H1 (cell line): ENCODE results near the gene LMTK2. TPM values are rescaled to one million over a fixed set of nuclear protein-coding genes. Genes with fewer than 3 reads are reported as not detected.

Experiments
- CTCF ChIA-PET: fragments of 300-600 bp; sonication (Branson Sonifier 250); formaldehyde crosslinking; loops from one replicate; lab custom pipeline; 2021; ENCODE audit not compliant: partially characterized antibody; lab: Charles Lee
- POLR2A ChIA-PET: fragments of 300-600 bp; sonication (Branson Sonifier 250); formaldehyde crosslinking; loops from one replicate; lab custom pipeline; 2021; ENCODE audit warnings: inconsistent platforms; ENCODE audit not compliant: partially characterized antibody; lab: Charles Lee
- DNase-seq, 2 experiments: peaks; one replicate each; pipeline versions ENCODE4 v3.0.0 to v3.0.0-alpha.2; 2010 to 2022; ENCODE audit warnings: low spot score in 2 of 2, low read depth in 1 of 2, mixed read lengths in 1 of 2
- FAIRE-seq: peaks from 2 replicates; lab custom pipeline; 2011; peaks lifted over from hg19 to GRCh38; lab: Jason Lieb, UNC
- H2AFZ ChIP-seq: 2 replicates; pipeline ENCODE4 v1.8.1; 2012; ENCODE audit warnings: low read length, inconsistent platforms
- H2AK5ac ChIP-seq: 2 replicates; pipeline ENCODE4 v1.6.1; 2013; ENCODE audit warnings: low read depth, low read length
- H2BK120ac ChIP-seq: replicated peaks from 2 replicates; pipeline ENCODE3; 2013; ENCODE audit warnings: low read depth, low read length, inconsistent platforms
- H2BK12ac ChIP-seq: 2 replicates; pipeline ENCODE4 v1.6.1; 2013; ENCODE audit warnings: low read depth, low read length
- H2BK15ac ChIP-seq: 2 replicates; pipeline ENCODE4 v1.6.1; 2013; ENCODE audit warnings: low read length
- H2BK20ac ChIP-seq: 2 replicates; pipeline ENCODE4 v1.6.1; 2013; ENCODE audit warnings: low read length
- H2BK5ac ChIP-seq: 2 replicates; pipeline ENCODE4 v1.6.1; 2013; ENCODE audit warnings: low read depth, low read length
- H3K14ac ChIP-seq: 2 replicates; pipeline ENCODE4 v1.6.1; 2013; ENCODE audit warnings: inconsistent platforms; ENCODE audit not compliant: insufficient read length
- H3K18ac ChIP-seq: 2 replicates; pipeline ENCODE4 v1.6.1; 2013; ENCODE audit warnings: low read length; ENCODE audit errors: extremely low read depth
- H3K23ac ChIP-seq: 2 replicates; pipeline ENCODE4 v1.6.1; 2013; ENCODE audit warnings: inconsistent platforms; ENCODE audit not compliant: insufficient read length
- H3K23me2 ChIP-seq: 2 replicates; pipeline ENCODE4 v1.6.1; 2013; ENCODE audit warnings: low read depth, low read length
- H3K27ac ChIP-seq: 2 replicates; pipeline ENCODE4 v1.6.1; 2011; ENCODE audit warnings: low read depth, low read length, inconsistent platforms
- H3K27me3 ChIP-seq, 4 experiments: replicated peaks in 1 of 4; 1 replicate in 1 of 4; 2 replicates in 3 of 4; pipeline versions ENCODE4 v1.6.1 to v1.8.1; 2011 to 2013; ENCODE audit warnings: low read length in 3 of 4, mild to moderate bottlenecking in 3 of 4, inconsistent platforms in 2 of 4, mixed read lengths in 2 of 4, moderate library complexity in 1 of 4; ENCODE audit not compliant: control insufficient read depth in 3 of 4, insufficient read depth in 3 of 4; ENCODE audit errors: extremely low read depth in 1 of 4
- H3K36me3 ChIP-seq, 4 experiments: 2 replicates each; pipeline versions ENCODE4 v1.6.1 to v1.8.1; 2011 to 2013; ENCODE audit warnings: mild to moderate bottlenecking in 4 of 4, low read length in 3 of 4, moderate library complexity in 2 of 4, control low read depth in 1 of 4, inconsistent platforms in 1 of 4; ENCODE audit not compliant: insufficient read depth in 4 of 4, control insufficient read depth in 2 of 4
- H3K4ac ChIP-seq: replicated peaks from 2 replicates; pipeline ENCODE3; 2013; ENCODE audit warnings: low read length, low read depth, mixed read lengths, inconsistent platforms; ENCODE audit not compliant: insufficient read length
- H3K4me1 ChIP-seq, 4 experiments: replicated peaks in 1 of 4; 1 replicate in 1 of 4; 2 replicates in 3 of 4; pipeline versions ENCODE4 v1.6.1 to v1.8.1; 2011 to 2013; ENCODE audit warnings: low read length in 3 of 4, inconsistent platforms in 2 of 4, mixed read lengths in 1 of 4; ENCODE audit not compliant: insufficient read depth in 4 of 4, control insufficient read depth in 3 of 4
- H3K4me2 ChIP-seq, 2 experiments: 2 replicates each; pipeline versions ENCODE4 v1.6.1 to v1.8.1; 2011 to 2013; ENCODE audit warnings: low read depth in 2 of 2, low read length in 2 of 2, control low read depth in 1 of 2, inconsistent platforms in 1 of 2, mild to moderate bottlenecking in 1 of 2; ENCODE audit not compliant: insufficient read depth in 1 of 2
- H3K4me3 ChIP-seq, 4 experiments: fragments of 200-600, 300-600 bp in 1 of 4; sonication (generic), shearing (Covaris generic), sonication (Bioruptor Twin) in 1 of 4; 2 replicates each; pipeline versions ENCODE4 v1.5.1 to v1.8.1; 2011 to 2016; ENCODE audit warnings: low read length in 4 of 4, low read depth in 3 of 4, control low read depth in 2 of 4, inconsistent platforms in 2 of 4, mild to moderate bottlenecking in 2 of 4, mixed read lengths in 1 of 4, moderate library complexity in 1 of 4; ENCODE audit not compliant: insufficient read depth in 2 of 4; ENCODE audit errors: extremely low read depth in 1 of 4
- H3K56ac ChIP-seq: replicated peaks from 2 replicates; pipeline ENCODE3; 2013; ENCODE audit warnings: low read depth, mild to moderate bottlenecking, mixed read lengths, low read length, inconsistent platforms; ENCODE audit not compliant: insufficient read length
- H3K79me1 ChIP-seq: 2 replicates; pipeline ENCODE4 v1.6.1; 2013; ENCODE audit warnings: low read depth, low read length, control low read depth
- H3K79me2 ChIP-seq, 2 experiments: 2 replicates each; pipeline versions ENCODE4 v1.6.1 to v1.8.1; 2012 to 2013; ENCODE audit warnings: low read length in 2 of 2, mild to moderate bottlenecking in 2 of 2, inconsistent platforms in 1 of 2; ENCODE audit not compliant: insufficient read depth in 2 of 2, control insufficient read depth in 1 of 2
- H3K9ac ChIP-seq, 4 experiments: replicated peaks in 1 of 4; 1 replicate in 1 of 4; 2 replicates in 3 of 4; pipeline versions ENCODE4 v1.6.1 to v1.8.1; 2011 to 2013; ENCODE audit warnings: low read depth in 3 of 4, low read length in 3 of 4, control low read depth in 2 of 4, mild to moderate bottlenecking in 2 of 4, moderate library complexity in 2 of 4, inconsistent platforms in 1 of 4; ENCODE audit errors: extremely low read depth in 1 of 4
- H3K9me3 ChIP-seq, 2 experiments: 2 replicates each; pipeline versions ENCODE4 v1.6.1 to v1.8.1; 2012 to 2013; ENCODE audit warnings: mild to moderate bottlenecking in 2 of 2, moderate library complexity in 2 of 2, control low read depth in 1 of 2, inconsistent platforms in 1 of 2, low read depth in 1 of 2, low read length in 1 of 2, mixed read lengths in 1 of 2; ENCODE audit not compliant: insufficient read depth in 2 of 2
- H4K20me1 ChIP-seq, 2 experiments: replicated peaks in 1 of 2; 2 replicates each; pipeline versions ENCODE3 to v1.8.1; 2011 to 2013; ENCODE audit warnings: inconsistent platforms in 2 of 2, low read length in 2 of 2, mild to moderate bottlenecking in 1 of 2; ENCODE audit not compliant: insufficient read depth in 2 of 2, control insufficient read depth in 1 of 2
- H4K5ac ChIP-seq: 2 replicates; pipeline ENCODE4 v1.6.1; 2013; ENCODE audit warnings: low read length, low read depth, mixed read lengths, inconsistent platforms; ENCODE audit not compliant: insufficient read length
- H4K8ac ChIP-seq: 2 replicates; pipeline ENCODE4 v1.8.0; 2013; ENCODE audit warnings: mild to moderate bottlenecking, moderate library complexity, low read length, inconsistent platforms; ENCODE audit not compliant: insufficient read depth; ENCODE audit errors: extremely low read depth
- H4K91ac ChIP-seq: replicated peaks from 2 replicates; pipeline ENCODE3; 2013; ENCODE audit warnings: low read length, mixed read lengths, inconsistent platforms; ENCODE audit not compliant: insufficient read length
- BCL11A ChIP-seq, 2 experiments: IDR thresholded peaks; one replicate each; pipeline ENCODE4 v1.6.1; 2011; ENCODE audit warnings: low read depth in 2 of 2, low read length in 2 of 2, mild to moderate bottlenecking in 2 of 2
- CTBP2 ChIP-seq: IDR thresholded peaks from 2 replicates; pipeline ENCODE4 v1.7.0; 2011; ENCODE audit warnings: borderline replicate concordance, mild to moderate bottlenecking, moderate library complexity, mixed read lengths, low read length; ENCODE audit not compliant: insufficient read depth, insufficient read length
- GTF2F1 ChIP-seq: IDR thresholded peaks from 2 replicates; pipeline ENCODE4 v1.6.1; 2012; ENCODE audit warnings: low read depth, low read length, improper control_type of control experiment, borderline replicate concordance
- MAFK ChIP-seq: IDR thresholded peaks from 2 replicates; pipeline ENCODE4 v1.6.1; 2012; ENCODE audit warnings: low read depth, mild to moderate bottlenecking, improper control_type of control experiment, low read length
- MAX ChIP-seq: IDR thresholded peaks from 2 replicates; pipeline ENCODE4 v1.6.1; 2012; ENCODE audit warnings: inconsistent platforms
- NANOG ChIP-seq: IDR thresholded peaks from 2 replicates; pipeline ENCODE4 v1.6.1; 2011; ENCODE audit warnings: low read length, low read depth, mild to moderate bottlenecking, inconsistent platforms; ENCODE audit not compliant: insufficient read depth, poor library complexity, severe bottlenecking
- NRF1 ChIP-seq: IDR thresholded peaks from 2 replicates; pipeline ENCODE4 v1.6.1; 2011; ENCODE audit warnings: mild to moderate bottlenecking, low read depth, low read length, improper control_type of control experiment
- POLR2AphosphoS5 ChIP-seq: IDR thresholded peaks from 2 replicates; pipeline ENCODE4 v1.6.1; 2011; ENCODE audit warnings: low read depth, low read length
- RAD21 ChIP-seq, 2 experiments: IDR thresholded peaks in 1 of 2; conservative IDR thresholded peaks in 1 of 2; 2 replicates each; pipeline ENCODE4 v1.6.1; 2011; ENCODE audit warnings: low read depth in 2 of 2, low read length in 2 of 2, improper control_type of control experiment in 1 of 2, inconsistent platforms in 1 of 2, mild to moderate bottlenecking in 1 of 2, moderate library complexity in 1 of 2
- SIN3A ChIP-seq, 2 experiments: IDR thresholded peaks in 1 of 2; conservative IDR thresholded peaks in 1 of 2; 2 replicates each; pipeline ENCODE4 v1.6.1; 2011 to 2012; ENCODE audit warnings: low read length in 2 of 2, improper control_type of control experiment in 1 of 2, low read depth in 1 of 2, mild to moderate bottlenecking in 1 of 2
- WGBS, 2 experiments: shearing (Covaris generic) in 1 of 2; methylation state at CpG; one replicate each; pipeline versions ENCODE4 v1.1.6 to v1.1.7; 2013 to 2015; ENCODE audit warnings: low lambda C conversion rate in 2 of 2, mixed read lengths in 2 of 2, inconsistent platforms in 1 of 2, low coverage in 1 of 2, missing lambda C conversion rate in 1 of 2; ENCODE audit not compliant: insufficient replicate concordance in 2 of 2, insufficient coverage in 1 of 2, insufficient read length in 1 of 2; ENCODE audit errors: extremely low coverage in 1 of 2, missing lambda C conversion rate in 1 of 2; 5-methylcytosine and 5-hydroxymethylcytosine counted together
- polyA plus RNA-seq, 7 experiments: library from polyadenylated mRNA; depleted of rRNA in 3 of 7; stranded (reverse) in 5 of 7; unstranded in 2 of 7; fragments of >200 nt in 5 of 7; fragments of 200-250 nt in 2 of 7; gene quantifications; 1 replicate in 5 of 7; 2 replicates in 1 of 7; 4 replicates in 1 of 7; pipeline versions ENCODE4 v1.2.1 to v1.2.3, GENCODE V29; 2011 to 2013; ENCODE audit warnings: missing spikeins in 2 of 7, mixed read lengths in 2 of 7
- total RNA-seq: library from RNA; stranded (reverse); fragmentation: NEBNext Ultra II Directional; extraction: Animal tissue kit (Norgen Biotek cat#: 25700); gene quantifications from 2 replicates; pipeline ENCODE4 v1.2.1, GENCODE V29; 2021

Gene LMTK2
- total and polyA plus RNA-seq, 2 of the 8 experiments (the other 6 are each of a cell fraction or from before 2014, with no cell fraction given) = 9.7 to 30.7 TPM

- H4K8ac ChIP-seq = peak overlapping the region; percentile 58; the same call in 1 of the 2 replicates
Measured at GRCh38 chr7:98163269-98163668, 56.6 kb downstream of the LMTK2 start.

More at GRCh38 chr7:98163269-98163668, 56.6 kb downstream of the LMTK2 start:
- H3K4me3 ChIP-seq = no peak overlapping the region
- POLR2A ChIA-PET = no interaction called here
- H2BK15ac ChIP-seq = no peak overlapping the region
- no peak for TF ChIP-seq RAD21 (IDR thresholded peaks at IDR 0.05 in 1 of 2, conservative IDR thresholded peaks at IDR 0.05 in 1 of 2; ENCODE audit: low read depth in 2 of 2, low read length in 2 of 2)
- TF ChIP-seq POLR2AphosphoS5 = no peak
- no peak for TF ChIP-seq NRF1
- TF ChIP-seq NANOG = no peak
- no peak for TF ChIP-seq MAX
- TF ChIP-seq GTF2F1 = no peak
- TF ChIP-seq BCL11A (IDR thresholded peaks at IDR 0.05; ENCODE audit: low read depth in 2 of 2, low read length in 2 of 2) = no peak
- no peak for TF ChIP-seq SIN3A (conservative IDR thresholded peaks at IDR 0.05 in 1 of 2, IDR thresholded peaks at IDR 0.05 in 1 of 2; ENCODE audit: low read depth in 1 of 2, low read length in 2 of 2)
- no peak for TF ChIP-seq MAFK
- no peak for TF ChIP-seq CTBP2
- no peak overlapping the region for H2AFZ ChIP-seq
- H2BK120ac ChIP-seq = no peak overlapping the region
- H3K23me2 ChIP-seq = no peaks in the 10 kb centered on the region
- H3K18ac ChIP-seq = no peak overlapping the region
- H3K9me3 ChIP-seq = no peaks in the 10 kb centered on the region
- CTCF ChIA-PET = interaction anchor here (1.0 to 15.9 kb wide), 6 partner anchors 13 to 145 kb away, joined by 3 to 476 read pairs (median 64); partner anchors contain the start of gene LMTK2
- 81% methylated on average over 7 of the region's 7 CpGs; no CpG with 5 or more reads in 1 of the 2 experiments for WGBS, 2 experiments
- H3K56ac ChIP-seq = no peak overlapping the region
- peaks cover 9% of the 10 kb centered on the region for H3K79me1 ChIP-seq
- H2AK5ac ChIP-seq = no peak overlapping the region
- no peak overlapping the region for H4K5ac ChIP-seq
- no peak overlapping the region for H3K14ac ChIP-seq
- H2BK20ac ChIP-seq = no peak overlapping the region
- H3K27me3 ChIP-seq = no peaks in the 10 kb centered on the region
- no peaks in the 10 kb centered on the region; a peak in 1 of 7 replicates for H3K4me1 ChIP-seq
- H2BK12ac ChIP-seq = no peak overlapping the region
- no peak overlapping the region for H4K91ac ChIP-seq
- H3K4me2 ChIP-seq = no peak overlapping the region
- H3K27ac ChIP-seq = no peak overlapping the region; the same call in 1 of the 2 replicates
- H3K23ac ChIP-seq = no peak overlapping the region
- no peak overlapping the region for H3K4ac ChIP-seq
- peaks cover 0 to 10% (median 6%) of the 10 kb centered on the region in 4 experiments; a peak in 4 of 8 replicates for H3K36me3 ChIP-seq
- no peak for DNase-seq
- H3K79me2 ChIP-seq = 0 out of 4 replicates have a peak, but pooled peaks cover 3 to 4% of the 10 kb centered on the region in 2 experiments
- no peak overlapping the region for H2BK5ac ChIP-seq
- peaks cover 6 to 14% of the 10 kb centered on the region in 2 experiments for H4K20me1 ChIP-seq
- no peak for FAIRE-seq
- no peak overlapping the region for H3K9ac ChIP-seq
